OCI-LY3 (cell line): ENCODE data around the gene KCNMB1.

Experiments used
- EZH2phosphoT487 ChIP-seq: fragments of 200-600 bp; shearing (Covaris generic); IDR thresholded peaks from 2 replicates; pipeline ENCODE4 v1.6.1; 2018; ENCODE audit warnings: antibody characterized with exemption, mixed run types, low read depth
- TF ChIP-seq, protein P1 (sequence below): fragments of 200-600, 300-600 bp; sonication (generic); IDR thresholded peaks from 2 replicates; pipeline ENCODE4 v1.5.1; 2014; ENCODE audit warnings: antibody characterized with exemption, low read length, low read depth

DNA sequence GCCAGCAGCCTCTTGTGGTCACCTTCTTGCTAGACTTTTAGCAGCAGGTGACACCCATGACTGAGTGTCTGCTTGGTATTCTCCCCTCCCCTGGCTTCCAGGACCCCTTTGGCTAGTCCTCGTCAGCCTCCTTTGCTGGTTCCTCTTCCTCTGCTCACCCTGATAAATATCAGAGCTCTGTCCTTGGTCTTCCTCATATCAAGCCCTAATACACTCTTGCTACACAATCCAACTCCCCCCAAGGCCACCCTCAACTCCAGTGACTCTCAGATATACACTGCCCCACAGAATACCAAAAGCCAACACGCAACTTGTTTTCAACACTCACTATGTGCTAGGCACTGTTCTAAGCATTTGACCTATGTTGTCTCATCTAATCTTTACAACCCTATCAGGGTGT, 61.3 kb downstream of the KCNMB1 start:
- TF ChIP-seq, protein P1, sequence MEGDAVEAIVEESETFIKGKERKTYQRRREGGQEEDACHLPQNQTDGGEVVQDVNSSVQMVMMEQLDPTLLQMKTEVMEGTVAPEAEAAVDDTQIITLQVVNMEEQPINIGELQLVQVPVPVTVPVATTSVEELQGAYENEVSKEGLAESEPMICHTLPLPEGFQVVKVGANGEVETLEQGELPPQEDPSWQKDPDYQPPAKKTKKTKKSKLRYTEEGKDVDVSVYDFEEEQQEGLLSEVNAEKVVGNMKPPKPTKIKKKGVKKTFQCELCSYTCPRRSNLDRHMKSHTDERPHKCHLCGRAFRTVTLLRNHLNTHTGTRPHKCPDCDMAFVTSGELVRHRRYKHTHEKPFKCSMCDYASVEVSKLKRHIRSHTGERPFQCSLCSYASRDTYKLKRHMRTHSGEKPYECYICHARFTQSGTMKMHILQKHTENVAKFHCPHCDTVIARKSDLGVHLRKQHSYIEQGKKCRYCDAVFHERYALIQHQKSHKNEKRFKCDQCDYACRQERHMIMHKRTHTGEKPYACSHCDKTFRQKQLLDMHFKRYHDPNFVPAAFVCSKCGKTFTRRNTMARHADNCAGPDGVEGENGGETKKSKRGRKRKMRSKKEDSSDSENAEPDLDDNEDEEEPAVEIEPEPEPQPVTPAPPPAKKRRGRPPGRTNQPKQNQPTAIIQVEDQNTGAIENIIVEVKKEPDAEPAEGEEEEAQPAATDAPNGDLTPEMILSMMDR, result no peak
- no peak for TF ChIP-seq EZH2phosphoT487
